ENCODE measurements around the gene TRAM2. TPM values are rescaled to one million over a fixed set of nuclear protein-coding genes. Genes with fewer than 3 reads are reported as not detected.

Gene TRAM2
- total RNA-seq, 4 donors from 2014 or later, result 6.5 to 14.1 (median 7.2) TPM

- no peaks in the 10 kb centered on the region for H3K27me3 ChIP-seq
- H3K9me3 ChIP-seq, result no peaks in the 10 kb centered on the region
- H3K4me3 ChIP-seq, result no peak overlapping the region
- DNase-seq (ENCODE audit: low spot score in 2 of 2), result no peak
- H3K36me3 ChIP-seq, result peaks cover 17% of the 10 kb centered on the region
- TF ChIP-seq POLR2AphosphoS5 (IDR thresholded peaks at IDR 0.05) (no peak), EP300 (IDR thresholded peaks at IDR 0.05) (no peak), POLR2A (IDR thresholded peaks at IDR 0.05) (no peak), CTCF (IDR thresholded peaks at IDR 0.05) (no peak)
- 52% methylated on average over 2 of the region's 2 CpGs for WGBS
- H3K27ac ChIP-seq, result peak overlapping the region; percentile 83
- H3K4me1 ChIP-seq, result peaks cover 61% of the 10 kb centered on the region
Measured at GRCh38 chr6:52513464-52513863, 63.4 kb downstream of the TRAM2 start.

- H3K4me1 ChIP-seq, result peaks cover 48% of the 10 kb centered on the region
- no peaks in the 10 kb centered on the region for H3K9me3 ChIP-seq
- WGBS, result 50% methylated on average over 4 of the region's 4 CpGs
- no peak for DNase-seq (ENCODE audit: low spot score in 2 of 2)
- peaks cover 29% of the 10 kb centered on the region for H3K36me3 ChIP-seq
- TF ChIP-seq EP300 (IDR thresholded peaks at IDR 0.05) (no peak), POLR2AphosphoS5 (IDR thresholded peaks at IDR 0.05) (peak in 2 of 3 donors; percentile 25 to 26), CTCF (IDR thresholded peaks at IDR 0.05) (no peak)
- H3K4me3 ChIP-seq, result no peak overlapping the region
- H3K27me3 ChIP-seq, result no peaks in the 10 kb centered on the region
- peak overlapping the region; percentile 83 for H3K27ac ChIP-seq
Measured at GRCh38 chr6:52512199-52512598, 64.7 kb downstream of the TRAM2 start.

DNA sequence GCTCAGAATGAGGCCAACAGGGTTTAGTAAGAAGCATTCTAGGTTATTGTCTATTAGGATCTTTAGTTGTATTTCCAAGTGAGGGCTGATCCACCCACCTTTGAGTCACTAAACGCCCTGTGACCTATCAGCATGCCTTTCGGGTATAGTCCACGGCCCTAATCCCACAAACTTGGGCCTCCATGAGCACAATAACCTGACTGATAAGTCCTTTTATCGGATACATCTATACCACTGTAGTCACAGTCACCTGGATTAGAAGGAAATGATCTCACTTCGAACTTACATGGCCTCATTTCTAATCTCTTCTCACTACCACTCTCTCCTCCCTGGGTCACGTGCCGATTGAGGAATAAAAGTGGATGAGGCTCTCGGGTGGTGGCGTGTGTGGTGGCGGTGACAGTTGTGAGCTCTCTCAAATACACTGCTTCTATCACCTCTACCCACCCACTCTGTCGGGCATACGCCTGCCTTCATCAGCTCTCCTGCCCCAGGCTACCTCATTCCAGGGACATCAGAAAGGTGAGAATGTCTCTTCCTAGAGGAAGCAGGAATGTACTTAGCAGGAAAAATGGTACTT, 65.2 kb downstream of the TRAM2 start:
- peak overlapping the region; percentile 83 for H3K27ac ChIP-seq
- peaks cover 34% of the 10 kb centered on the region for H3K36me3 ChIP-seq
- H3K4me1 ChIP-seq, result peaks cover 43% of the 10 kb centered on the region
- no peak for TF ChIP-seq CTCF (IDR thresholded peaks at IDR 0.05)
- TF ChIP-seq POLR2AphosphoS5 (IDR thresholded peaks at IDR 0.05), result no peak
- no peak for TF ChIP-seq POLR2A (IDR thresholded peaks at IDR 0.05)
- no peak for TF ChIP-seq EP300 (IDR thresholded peaks at IDR 0.05)
- H3K4me3 ChIP-seq, result no peak overlapping the region
- DNase-seq (ENCODE audit: low spot score in 2 of 2), result no peak
- no peaks in the 10 kb centered on the region for H3K27me3 ChIP-seq
- H3K9me3 ChIP-seq, result no peaks in the 10 kb centered on the region
- WGBS, result 70% methylated on average over 12 of the region's 12 CpGs

DNA sequence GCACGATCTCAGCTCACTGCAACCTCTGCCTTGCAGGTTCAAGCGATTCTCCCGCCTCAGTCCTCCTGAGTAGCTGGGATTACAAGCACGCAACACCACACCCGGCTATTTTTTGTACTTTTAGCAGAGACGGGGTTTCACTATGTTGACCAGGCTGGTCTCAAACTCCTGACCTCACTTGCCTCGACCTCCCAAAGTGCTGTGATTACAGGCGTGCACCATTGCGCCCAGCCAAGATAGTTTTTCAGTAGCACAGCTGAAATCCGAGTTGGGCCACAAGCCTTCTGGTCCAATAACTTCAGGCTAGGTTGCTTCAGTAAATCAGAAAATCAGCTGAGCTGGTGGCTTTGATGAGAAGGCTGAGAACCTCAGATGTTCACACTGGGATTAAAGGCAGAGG, 65.7 kb downstream of the TRAM2 start:
- H3K36me3 ChIP-seq, result peaks cover 39% of the 10 kb centered on the region
- TF ChIP-seq POLR2A (IDR thresholded peaks at IDR 0.05) (no peak), EP300 (IDR thresholded peaks at IDR 0.05) (no peak), CTCF (IDR thresholded peaks at IDR 0.05) (no peak), POLR2AphosphoS5 (IDR thresholded peaks at IDR 0.05) (no peak)
- H3K27ac ChIP-seq, result no peak overlapping the region
- DNase-seq (ENCODE audit: low spot score in 2 of 2), result no peak
- no peak overlapping the region for H3K4me3 ChIP-seq
- 82% methylated on average over 10 of the region's 10 CpGs for WGBS
- no peaks in the 10 kb centered on the region for H3K27me3 ChIP-seq
- peaks cover 45% of the 10 kb centered on the region for H3K4me1 ChIP-seq
- H3K9me3 ChIP-seq, result no peaks in the 10 kb centered on the region

GRCh38 chr6:52510213-52510562, 66.7 kb downstream of the TRAM2 start:
- Histone ChIP-seq H3K9me3 (no peaks in the 10 kb centered on the region), H3K4me3 (no peak overlapping the region), H3K27me3 (no peaks in the 10 kb centered on the region), H3K27ac (no peak overlapping the region), H3K4me1 (peaks cover 51% of the 10 kb centered on the region), H3K36me3 (peaks cover 39% of the 10 kb centered on the region)
- no peak for DNase-seq (ENCODE audit: low spot score in 2 of 2)
- TF ChIP-seq CTCF (IDR thresholded peaks at IDR 0.05), result no peak
- TF ChIP-seq POLR2A (IDR thresholded peaks at IDR 0.05), result no peak
- TF ChIP-seq POLR2AphosphoS5 (IDR thresholded peaks at IDR 0.05), result no peak
- no peak for TF ChIP-seq EP300 (IDR thresholded peaks at IDR 0.05)

Data from suprapubic skin (tissue), 4 donors.